PC-3 (cell line): ENCODE data around the gene APOL2. TPM values are rescaled to one million over a fixed set of nuclear protein-coding genes. Genes with fewer than 3 reads are reported as not detected.
"Not testable (repeated sequence)": the region's sequence is repeated elsewhere in the genome, so short reads cannot be mapped to it uniquely, and the experiment has no call there.

Experiments
- ATAC-seq: fragments of 200-7000 bp; cut with Tn5 transposase; 2 replicates; pipeline ENCODE4 v1.9.1; 2020; ENCODE audit warnings: mild to moderate bottlenecking, moderate library complexity
- BruUV-seq: library from RNA; stranded (reverse); fragments of 400-500 nt; replicated peaks from 2 replicates; lab custom pipeline; 2021; lab: Mats Ljungman, UMichigan
- CTCF ChIA-PET: fragments of 300-600 bp; sonication (Branson Sonifier 250); formaldehyde crosslinking; loops from one replicate; lab custom pipeline; 2022; ENCODE audit warnings: antibody characterized with exemption; lab: Charles Lee
- POLR2A ChIA-PET: fragments of 300-600 bp; sonication (Branson Sonifier 250); formaldehyde crosslinking; loops from one replicate; lab custom pipeline; 2022; ENCODE audit warnings: antibody characterized with exemption; ENCODE audit not compliant: unreplicated experiment; lab: Charles Lee
- DNase-seq: peaks from one replicate; pipeline ENCODE4 v3.0.0-alpha.2; 2015
- H2AFZ ChIP-seq: fragments of 300-600 bp; sonication (generic); 2 replicates; pipeline ENCODE4 v1.6.0; 2016; ENCODE audit warnings: antibody characterized with exemption, low read length
- H3F3A ChIP-seq: fragments of 300-600 bp; sonication (generic); one replicate; pipeline ENCODE4 v1.6.0; 2017; ENCODE audit warnings: antibody characterized with exemption, low read length, control low read depth, mild to moderate bottlenecking; ENCODE audit not compliant: unreplicated experiment
- H3K27ac ChIP-seq: fragments of 300-600 bp; sonication (generic); 2 replicates; pipeline ENCODE4 v1.5.1; 2016; ENCODE audit warnings: mild to moderate bottlenecking, low read length
- H3K27me3 ChIP-seq: fragments of 300-600 bp; sonication (generic); 2 replicates; pipeline ENCODE4 v1.6.1; 2016; ENCODE audit warnings: low read length, mixed read lengths
- H3K36me3 ChIP-seq: fragments of 300-600 bp; sonication (generic); 2 replicates; pipeline ENCODE4 v1.6.1; 2016; ENCODE audit warnings: low read depth, mixed run types, low read length, mixed read lengths
- H3K4me1 ChIP-seq: fragments of 300-600 bp; sonication (generic); 2 replicates; pipeline ENCODE4 v1.5.1; 2016; ENCODE audit warnings: low read length; ENCODE audit not compliant: insufficient read depth
- H3K4me2 ChIP-seq: fragments of 300-600 bp; sonication (generic); 2 replicates; pipeline ENCODE4 v1.6.0; 2016; ENCODE audit warnings: low read length
- H3K4me3 ChIP-seq: fragments of 300-600 bp; sonication (generic); 2 replicates; pipeline ENCODE4 v1.5.1; 2016; ENCODE audit warnings: mild to moderate bottlenecking, low read length, mixed read lengths
- H3K79me2 ChIP-seq: fragments of 300-600 bp; sonication (generic); 2 replicates; pipeline ENCODE4 v1.6.1; 2017; ENCODE audit warnings: low read length, mixed read lengths
- H3K9ac ChIP-seq: fragments of 300-600 bp; sonication (generic); 2 replicates; pipeline ENCODE4 v1.6.0; 2016; ENCODE audit warnings: mild to moderate bottlenecking, low read length
- H3K9me2 ChIP-seq: fragments of 300-600 bp; sonication (generic); replicated peaks from 2 replicates; pipeline ENCODE4 v1.6.1; 2016; ENCODE audit warnings: mixed run types, low read length, mixed read lengths
- H3K9me3 ChIP-seq: fragments of 300-600 bp; sonication (generic); 2 replicates; pipeline ENCODE4 v1.6.1; 2016; ENCODE audit warnings: low read length, mixed read lengths
- H4K20me1 ChIP-seq: fragments of 300-600 bp; sonication (generic); 2 replicates; pipeline ENCODE4 v1.6.1; 2016; ENCODE audit warnings: low read length, mixed read lengths
- EZH2 ChIP-seq: fragments of 300-600 bp; sonication (generic); IDR thresholded peaks from one replicate; pipeline ENCODE4 v1.6.1; 2017; ENCODE audit warnings: antibody characterized with exemption, mild to moderate bottlenecking, low read length; ENCODE audit not compliant: unreplicated experiment
- EZH2phosphoT487 ChIP-seq: fragments of 300-600 bp; sonication (generic); IDR thresholded peaks from 2 replicates; pipeline ENCODE4 v1.6.1; 2018; ENCODE audit warnings: mild to moderate bottlenecking, antibody characterized with exemption, low read length, borderline replicate concordance
- intact Hi-C: fragments of 100-400 bp; cut with micrococcal nuclease; formaldehyde crosslinking; loops from 2 replicates; pipeline ENCODE4 v1.9.0; 2023
- total RNA-seq: library from RNA; depleted of rRNA; stranded (reverse); fragments of >200 nt; gene quantifications from 2 replicates; pipeline ENCODE4 v1.2.3, GENCODE V29; 2014
- TF ChIP-seq, protein P1 (sequence below): fragments of 300-600 bp; sonication (generic); conservative IDR thresholded peaks from 2 replicates; pipeline ENCODE4 v1.5.1; 2017; ENCODE audit warnings: antibody characterized with exemption, low read depth, mild to moderate bottlenecking, low read length

Gene APOL2
- total RNA-seq, 1 experiment from 2014 or later: 9.7 TPM

DNA sequence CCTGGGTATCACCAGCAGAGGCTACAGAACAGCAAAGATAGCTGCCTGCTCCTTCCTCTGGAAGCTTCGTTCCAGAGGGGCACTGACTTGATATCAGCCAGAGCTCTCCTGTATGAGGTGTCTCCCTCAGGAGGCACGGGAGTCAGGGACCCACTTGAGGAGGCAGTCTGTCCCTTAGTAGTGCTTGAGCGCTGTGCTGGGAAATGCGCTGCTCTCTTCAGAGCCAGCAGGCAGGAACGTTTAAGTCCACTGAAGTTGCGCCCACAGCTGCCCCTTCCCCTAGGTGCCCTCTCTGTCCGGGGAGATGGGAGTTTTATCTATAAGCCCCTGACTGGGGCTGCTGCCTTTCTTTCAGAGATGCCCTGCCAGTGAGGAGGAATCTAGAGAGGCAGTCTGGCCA, 31.9 kb upstream of the APOL2 start:
- H3K9me2 ChIP-seq, CTCF ChIA-PET, ATAC-seq, H3K79me2 ChIP-seq, intact Hi-C loops, H3K4me2 ChIP-seq, H3K27ac ChIP-seq, H3K27me3 ChIP-seq, H3K9ac ChIP-seq, DNase-seq, H3F3A ChIP-seq, H2AFZ ChIP-seq, H3K4me3 ChIP-seq, H4K20me1 ChIP-seq, H3K9me3 ChIP-seq, H3K36me3 ChIP-seq, H3K4me1 ChIP-seq, BruUV-seq: not testable (repeated sequence)
- POLR2A ChIA-PET: interaction anchor here (0.6 kb wide), 1 partner anchor 37 kb away, joined by 3 read pairs; no protein-coding TSS in a partner anchor

GRCh38 chr22:36267896-36268485, 28.7 kb upstream of the APOL2 start:
- ChIA-PET CTCF (no interaction called here), POLR2A (no interaction called here)
- no peaks in the 10 kb centered on the region for H3K36me3 ChIP-seq
- TF ChIP-seq EZH2 (no peak), EZH2phosphoT487 (no peak)
- TF ChIP-seq, protein P1, sequence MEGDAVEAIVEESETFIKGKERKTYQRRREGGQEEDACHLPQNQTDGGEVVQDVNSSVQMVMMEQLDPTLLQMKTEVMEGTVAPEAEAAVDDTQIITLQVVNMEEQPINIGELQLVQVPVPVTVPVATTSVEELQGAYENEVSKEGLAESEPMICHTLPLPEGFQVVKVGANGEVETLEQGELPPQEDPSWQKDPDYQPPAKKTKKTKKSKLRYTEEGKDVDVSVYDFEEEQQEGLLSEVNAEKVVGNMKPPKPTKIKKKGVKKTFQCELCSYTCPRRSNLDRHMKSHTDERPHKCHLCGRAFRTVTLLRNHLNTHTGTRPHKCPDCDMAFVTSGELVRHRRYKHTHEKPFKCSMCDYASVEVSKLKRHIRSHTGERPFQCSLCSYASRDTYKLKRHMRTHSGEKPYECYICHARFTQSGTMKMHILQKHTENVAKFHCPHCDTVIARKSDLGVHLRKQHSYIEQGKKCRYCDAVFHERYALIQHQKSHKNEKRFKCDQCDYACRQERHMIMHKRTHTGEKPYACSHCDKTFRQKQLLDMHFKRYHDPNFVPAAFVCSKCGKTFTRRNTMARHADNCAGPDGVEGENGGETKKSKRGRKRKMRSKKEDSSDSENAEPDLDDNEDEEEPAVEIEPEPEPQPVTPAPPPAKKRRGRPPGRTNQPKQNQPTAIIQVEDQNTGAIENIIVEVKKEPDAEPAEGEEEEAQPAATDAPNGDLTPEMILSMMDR: no peak
- no peaks in the 10 kb centered on the region for H3K79me2 ChIP-seq
- no peak overlapping the region for H2AFZ ChIP-seq
- H3K9me3 ChIP-seq: no peaks in the 10 kb centered on the region
- H3K4me1 ChIP-seq: no peaks in the 10 kb centered on the region
- H3K27me3 ChIP-seq: no peaks in the 10 kb centered on the region
- no peak overlapping the region for H3K27ac ChIP-seq
- intact Hi-C loops: no loop called here
- ATAC-seq: no peak
- H4K20me1 ChIP-seq: no peaks in the 10 kb centered on the region
- no TSS peak for BruUV-seq
- H3K4me2 ChIP-seq: no peak overlapping the region
- no peak overlapping the region for H3K9ac ChIP-seq
- no peak overlapping the region for H3K4me3 ChIP-seq
- DNase-seq: no peak
- no peaks in the 10 kb centered on the region for H3K9me2 ChIP-seq
- H3F3A ChIP-seq: no peaks in the 10 kb centered on the region

DNA sequence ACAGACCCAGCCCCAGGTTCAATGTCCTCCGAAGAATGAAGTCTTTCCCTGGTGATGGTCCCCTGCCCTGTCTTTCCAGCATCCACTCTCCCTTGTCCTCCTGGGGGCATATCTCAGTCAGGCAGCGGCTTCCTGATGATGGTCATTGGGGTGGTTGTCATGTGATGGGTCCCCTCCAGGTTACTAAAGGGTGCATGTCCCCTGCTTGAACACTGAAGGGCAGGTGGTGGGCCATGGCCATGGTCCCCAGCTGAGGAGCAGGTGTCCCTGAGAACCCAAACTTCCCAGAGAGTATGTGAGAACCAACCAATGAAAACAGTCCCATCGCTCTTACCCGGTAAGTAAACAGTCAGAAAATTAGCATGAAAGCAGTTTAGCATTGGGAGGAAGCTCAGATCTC, 27.7 kb upstream of the APOL2 start:
- DNase-seq (no peak), ATAC-seq (no peak)
- Histone ChIP-seq H3K36me3 (no peaks in the 10 kb centered on the region), H3K9me2 (no peaks in the 10 kb centered on the region), H2AFZ (no peak overlapping the region), H3K4me3 (no peak overlapping the region), H3K4me2 (no peak overlapping the region), H3K79me2 (no peaks in the 10 kb centered on the region), H3K9me3 (no peaks in the 10 kb centered on the region), H3K4me1 (no peaks in the 10 kb centered on the region), H3K27me3 (no peaks in the 10 kb centered on the region), H3K27ac (no peak overlapping the region), H3K9ac (no peak overlapping the region), H3F3A (no peaks in the 10 kb centered on the region), H4K20me1 (no peaks in the 10 kb centered on the region)
- ChIA-PET CTCF (no interaction called here), POLR2A (no interaction called here)
- TF ChIP-seq EZH2phosphoT487 (no peak), EZH2 (no peak)
- TF ChIP-seq, protein P1: no peak
- intact Hi-C loops: no loop called here
- BruUV-seq: no TSS peak

GRCh38 chr22:36263886-36264664, 24.7 kb upstream of the APOL2 start:
- H3K27me3 ChIP-seq, POLR2A ChIA-PET, H2AFZ ChIP-seq, DNase-seq, BruUV-seq, H3K36me3 ChIP-seq, H3K27ac ChIP-seq, H3K4me2 ChIP-seq, H3F3A ChIP-seq, H3K79me2 ChIP-seq, H3K9me2 ChIP-seq, H4K20me1 ChIP-seq, H3K9ac ChIP-seq, H3K9me3 ChIP-seq, H3K4me1 ChIP-seq, ATAC-seq, H3K4me3 ChIP-seq, intact Hi-C loops: not testable (repeated sequence)
- CTCF ChIA-PET: interaction anchor here (0.6 kb wide), 1 partner anchor 14 kb away, joined by 3 read pairs; no protein-coding TSS in a partner anchor

DNA sequence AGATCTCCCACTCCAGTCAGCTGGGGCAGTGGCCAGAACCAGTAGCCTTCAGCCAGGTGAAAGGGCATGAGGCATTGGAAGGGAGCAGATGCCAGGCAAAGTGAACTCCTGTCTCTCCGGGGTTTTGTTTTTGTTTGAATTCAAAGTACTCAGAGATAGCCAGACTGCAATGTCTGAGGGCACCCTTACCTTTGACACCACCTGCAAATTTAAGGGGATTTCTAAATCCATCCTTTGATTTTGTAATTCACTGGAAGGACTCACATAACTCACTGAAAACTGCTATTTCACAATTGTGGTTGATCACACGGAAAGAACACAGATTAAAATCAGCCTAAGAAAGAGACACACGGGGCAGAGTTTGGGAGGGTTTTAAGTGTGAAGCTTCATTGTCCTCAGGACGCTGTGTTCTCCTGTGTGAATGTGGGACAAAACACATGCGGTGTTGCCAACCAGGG, 23.9 kb upstream of the APOL2 start:
- H3K79me2 ChIP-seq, ATAC-seq, POLR2A ChIA-PET, H3K9ac ChIP-seq, H3K27ac ChIP-seq, BruUV-seq, H3K4me2 ChIP-seq, intact Hi-C loops, H3K9me2 ChIP-seq, H2AFZ ChIP-seq, H3K4me1 ChIP-seq, CTCF ChIA-PET, DNase-seq, H3K36me3 ChIP-seq, H3K27me3 ChIP-seq, H4K20me1 ChIP-seq, H3K9me3 ChIP-seq, H3F3A ChIP-seq, H3K4me3 ChIP-seq: not testable (repeated sequence)
